HG03064 (cell line): ENCODE measurements around the gene UGT1A4.

Experiments used
- ATAC-seq: cut with Tn5 transposase; IDR thresholded peaks from one replicate; pipeline ENCODE4 v1.9.1; 2021; ENCODE audit warnings: low read depth; ENCODE audit not compliant: unreplicated experiment

Gene UGT1A4

DNA sequence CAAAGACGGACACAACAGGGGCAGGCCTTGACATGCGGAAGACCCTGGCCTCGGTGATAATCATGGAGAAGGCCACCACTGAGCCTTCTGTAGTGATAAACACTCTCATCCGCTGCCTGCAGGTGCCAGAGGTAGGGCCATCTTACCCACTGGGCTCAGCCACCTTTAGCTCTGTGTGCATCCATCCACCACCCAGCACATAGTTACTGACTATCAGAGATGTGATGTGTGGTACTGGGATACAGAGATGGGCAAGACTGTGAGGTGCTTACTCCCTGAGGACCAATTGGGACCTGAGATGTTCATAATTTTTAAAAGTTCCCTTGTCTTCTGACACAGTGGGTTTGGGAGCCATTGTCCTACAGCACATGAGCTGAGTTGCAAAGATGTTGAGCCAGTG, 61.2 kb downstream of the UGT1A4 start:
- no peak for ATAC-seq

DNA sequence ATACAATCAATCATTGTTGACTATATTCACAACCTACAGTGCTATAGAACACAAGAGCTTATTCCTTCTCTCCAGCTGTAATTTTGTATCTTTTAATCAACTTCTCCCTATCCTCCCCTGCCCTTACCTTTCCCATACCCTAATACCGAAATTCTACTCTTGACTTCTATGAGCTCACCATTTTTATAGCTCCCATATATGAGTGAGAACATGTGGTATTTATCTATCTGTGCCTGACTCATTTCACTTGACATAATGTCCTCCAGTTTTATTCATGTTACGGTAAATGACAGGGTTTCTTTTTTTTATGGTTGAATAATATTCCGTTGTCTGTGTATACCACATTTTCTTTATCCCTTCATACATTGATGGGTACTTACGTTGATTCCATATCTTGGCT, 62.2 kb downstream of the UGT1A4 start:
- ATAC-seq, result no peak

DNA sequence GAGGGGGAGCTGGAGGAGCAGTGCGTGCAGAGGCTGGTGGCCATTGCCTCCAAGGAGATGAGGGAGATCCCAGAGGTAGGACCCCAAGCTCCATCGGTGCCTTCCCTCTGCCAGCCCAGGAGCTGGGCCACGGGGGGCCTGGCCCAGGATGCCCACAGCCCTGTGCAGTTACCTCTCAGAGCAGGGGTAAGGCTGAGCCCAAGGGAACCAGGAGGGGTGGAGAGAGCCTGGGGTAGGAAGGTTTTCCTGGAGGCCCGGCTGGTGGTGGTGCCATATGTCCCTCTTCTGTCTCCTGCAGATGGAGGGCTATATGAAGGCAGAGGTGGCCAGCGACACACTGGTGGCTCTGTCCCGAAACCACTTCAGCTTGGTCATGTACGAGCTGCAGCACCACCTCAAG, 71.0 kb downstream of the UGT1A4 start:
- no peak for ATAC-seq

- ATAC-seq, result no peak
Measured at GRCh38 chr2:233791151-233791882, 72.8 kb downstream of the UGT1A4 start.

DNA sequence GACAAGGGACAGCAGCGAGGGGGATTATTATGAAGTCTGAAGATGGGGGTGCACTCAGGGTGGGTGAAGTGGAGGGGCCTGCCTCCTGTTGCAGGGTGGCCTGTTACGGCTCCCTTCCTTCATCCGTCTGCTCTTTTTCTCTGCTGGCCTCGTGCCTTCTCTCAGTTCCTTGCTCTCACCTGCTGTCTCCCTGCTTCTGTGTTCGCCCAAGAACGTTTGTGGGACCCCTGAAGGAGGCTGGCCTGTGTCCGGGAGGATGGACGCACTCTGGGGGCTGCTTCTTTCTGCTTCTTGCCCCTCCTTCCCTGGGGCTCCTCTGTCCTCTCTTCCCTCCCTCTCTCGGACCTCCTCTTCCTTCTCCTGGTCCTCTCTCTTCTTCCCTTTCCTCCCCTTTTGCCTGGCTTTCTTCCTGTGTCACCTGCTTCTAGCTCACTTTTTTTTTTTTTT, 73.4 kb downstream of the UGT1A4 start:
- no peak for ATAC-seq

- ATAC-seq, result no peak
Measured at GRCh38 chr2:233792720-233793119, 74.2 kb downstream of the UGT1A4 start.

- no peak for ATAC-seq
Measured at GRCh38 chr2:233793465-233794127, 75.1 kb downstream of the UGT1A4 start.

GRCh38 chr2:233794128-233794658, 75.7 kb downstream of the UGT1A4 start:
- ATAC-seq, result no peak

- no peak for ATAC-seq
Measured at GRCh38 chr2:233795735-233796171, 77.2 kb downstream of the UGT1A4 start.

- no peak for ATAC-seq
Measured at GRCh38 chr2:233796254-233796653, 77.7 kb downstream of the UGT1A4 start.

GRCh38 chr2:233798335-233799086, 80.0 kb downstream of the UGT1A4 start:
- ATAC-seq, result no peak

GRCh38 chr2:233799087-233799665, 80.6 kb downstream of the UGT1A4 start:
- no peak for ATAC-seq

DNA sequence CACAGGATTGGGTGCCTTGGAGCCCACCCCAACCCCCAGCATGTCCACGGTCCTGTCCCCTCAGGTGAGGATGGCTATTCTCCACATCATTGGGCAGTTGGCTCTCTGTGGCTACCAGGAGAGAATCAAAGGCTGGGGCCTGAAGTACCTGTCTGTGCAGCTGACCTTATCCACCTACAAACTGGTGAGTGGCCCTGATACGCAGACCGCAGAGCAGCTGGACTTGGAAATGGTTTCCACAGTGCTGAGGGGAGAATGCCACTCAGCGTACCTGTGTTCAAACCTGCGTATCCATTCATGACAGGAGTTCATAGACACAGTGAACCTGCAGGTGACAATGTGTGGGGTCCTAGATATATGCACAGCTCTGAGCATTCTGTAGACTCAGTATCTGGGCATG, 81.2 kb downstream of the UGT1A4 start:
- no peak for ATAC-seq

- no peak for ATAC-seq
Measured at GRCh38 chr2:233800208-233800607, 81.7 kb downstream of the UGT1A4 start.

- no peak for ATAC-seq
Measured at GRCh38 chr2:233801357-233802131, 83.0 kb downstream of the UGT1A4 start.

DNA sequence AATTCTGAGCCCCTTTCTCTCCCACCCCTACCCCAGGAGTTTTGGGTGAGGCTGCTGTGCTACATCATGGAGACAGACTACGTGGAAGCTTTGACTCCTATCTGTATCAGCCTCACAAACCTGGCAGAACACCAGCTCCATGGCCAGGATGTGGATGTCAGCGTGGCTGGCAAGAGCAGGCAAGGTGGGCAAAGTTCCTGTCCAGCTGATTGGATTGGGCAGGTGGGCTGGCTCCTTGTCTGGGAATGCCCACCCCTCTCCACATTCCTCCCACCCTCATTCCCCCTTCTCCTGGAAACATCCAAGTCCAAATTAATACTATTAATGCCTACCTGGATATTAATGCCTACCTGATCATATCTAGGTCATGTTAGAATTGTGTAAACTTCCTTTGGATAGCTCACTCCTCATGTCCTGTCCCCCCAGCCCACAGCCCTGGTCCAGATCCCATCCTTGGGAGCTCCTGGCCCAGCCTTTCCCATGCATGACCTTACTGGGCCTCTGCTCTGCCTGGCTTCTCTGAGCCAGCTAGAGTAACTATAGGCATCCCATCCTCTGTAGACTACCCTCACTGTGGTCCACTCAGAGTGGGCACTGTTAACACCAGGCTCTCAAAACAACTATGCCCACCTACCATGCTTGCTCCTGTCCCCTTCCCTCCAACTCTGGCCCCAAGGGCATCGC, 83.7 kb downstream of the UGT1A4 start:
- no peak for ATAC-seq

DNA sequence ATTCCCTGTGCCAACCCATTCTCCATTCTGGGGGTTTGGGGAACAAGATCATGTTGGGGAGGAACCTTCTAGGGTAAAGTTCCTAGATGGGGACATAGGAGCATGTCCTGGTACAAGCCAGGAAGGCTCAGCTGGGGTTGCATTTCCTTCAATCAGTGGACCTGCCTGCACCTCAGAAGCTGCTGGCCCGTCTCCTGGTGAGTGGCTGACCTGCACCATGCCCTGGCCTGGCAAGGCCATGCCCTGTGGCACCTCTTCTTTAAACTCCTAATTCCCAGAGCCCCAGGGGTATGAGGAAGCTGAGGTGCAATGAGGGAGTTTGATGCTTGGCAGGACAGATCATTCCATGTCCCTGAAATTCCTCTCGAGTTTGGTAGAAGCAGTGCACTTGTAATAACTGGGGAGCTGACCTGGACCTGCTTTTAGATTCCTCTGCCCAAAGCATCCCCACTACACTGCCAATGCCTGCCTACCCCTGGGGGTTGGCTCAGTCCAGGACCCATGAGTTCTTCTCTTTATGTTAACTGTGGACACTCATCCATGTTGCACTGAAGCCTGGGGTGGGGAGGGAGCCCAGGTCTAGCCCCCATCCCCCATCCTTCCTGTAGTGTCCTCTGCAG, 84.9 kb downstream of the UGT1A4 start:
- ATAC-seq, result no peak

GRCh38 chr2:233803994-233804393, 85.5 kb downstream of the UGT1A4 start:
- ATAC-seq, result no peak

GRCh38 chr2:233807215-233807865, 88.8 kb downstream of the UGT1A4 start:
- ATAC-seq, result no peak
